Hepatocyte (in vitro differentiated cells): Measurements from ENCODE around the gene GPC4. TPM values are rescaled to one million over a fixed set of nuclear protein-coding genes. Genes with fewer than 3 reads are reported as not detected.

Experiments used
- DNase-seq: peaks from one replicate; pipeline ENCODE4 v3.0.0-alpha.2; 2016; ENCODE audit warnings: low spot score
- H2AFZ ChIP-seq: fragments of 200-600 bp; sonication (generic); 2 replicates; pipeline ENCODE4 v1.6.0; 2016; ENCODE audit warnings: antibody characterized with exemption, mild to moderate bottlenecking
- H3K27ac ChIP-seq: fragments of 200-600 bp; sonication (generic); 2 replicates; pipeline ENCODE4 v1.5.1; 2016; ENCODE audit warnings: mild to moderate bottlenecking
- H3K27me3 ChIP-seq: fragments of 200-600 bp; sonication (generic); 2 replicates; pipeline ENCODE4 v1.6.1; 2016
- H3K36me3 ChIP-seq: fragments of 200-600 bp; sonication (generic); replicated peaks from 2 replicates; pipeline ENCODE4 v1.5.1; 2016; ENCODE audit warnings: low read depth; ENCODE audit not compliant: insufficient read depth
- H3K4me1 ChIP-seq: fragments of 200-600 bp; sonication (generic); 2 replicates; pipeline ENCODE4 v1.5.1; 2016; ENCODE audit warnings: mild to moderate bottlenecking, moderate library complexity; ENCODE audit not compliant: insufficient read depth
- H3K4me2 ChIP-seq: fragments of 200-600 bp; sonication (generic); 2 replicates; pipeline ENCODE4 v1.6.0; 2016
- H3K4me3 ChIP-seq: fragments of 200-600 bp; sonication (generic); 2 replicates; pipeline ENCODE4 v1.5.1; 2016; ENCODE audit warnings: mild to moderate bottlenecking
- H3K79me2 ChIP-seq: fragments of 200-600 bp; sonication (generic); 2 replicates; pipeline ENCODE4 v1.6.0; 2017; ENCODE audit warnings: mild to moderate bottlenecking
- H3K9me2 ChIP-seq: fragments of 200-600 bp; sonication (generic); replicated peaks from 2 replicates; pipeline ENCODE4 v1.6.0; 2017; ENCODE audit warnings: mild to moderate bottlenecking; ENCODE audit not compliant: insufficient read depth
- H3K9me3 ChIP-seq: fragments of 200-600 bp; sonication (generic); 2 replicates; pipeline ENCODE4 v1.5.1; 2016; ENCODE audit warnings: low read depth, mild to moderate bottlenecking
- H4K20me1 ChIP-seq: fragments of 200-600 bp; sonication (generic); 2 replicates; pipeline ENCODE4 v1.6.0; 2016; ENCODE audit warnings: mild to moderate bottlenecking; ENCODE audit not compliant: insufficient read depth, poor library complexity, severe bottlenecking
- CTCF ChIP-seq: fragments of 200-600 bp; sonication (generic); IDR thresholded peaks from 2 replicates; pipeline ENCODE4 v1.5.1; 2016; ENCODE audit warnings: antibody characterized with exemption, mild to moderate bottlenecking; ENCODE audit not compliant: poor library complexity
- EZH2 ChIP-seq: fragments of 200-600 bp; sonication (generic); IDR thresholded peaks from 2 replicates; pipeline ENCODE4 v1.6.1; 2016; ENCODE audit warnings: antibody characterized with exemption, mild to moderate bottlenecking, borderline replicate concordance
- EZH2phosphoT487 ChIP-seq: fragments of 200-600 bp; sonication (generic); IDR thresholded peaks from one replicate; pipeline ENCODE4 v1.6.1; 2018; ENCODE audit warnings: antibody characterized with exemption, mild to moderate bottlenecking, low read depth, moderate library complexity; ENCODE audit not compliant: unreplicated experiment, severe bottlenecking
- WGBS: methylation state at CpG from one replicate; pipeline ENCODE4 v1.1.6; 2016; ENCODE audit warnings: low lambda C conversion rate; ENCODE audit errors: missing lambda C conversion rate; 5-methylcytosine and 5-hydroxymethylcytosine counted together
- polyA plus RNA-seq: library from polyadenylated mRNA; unstranded; fragments of >200 nt; fragmentation: Nextera tagmentation; extraction: Ambion mirVana; gene quantifications from 2 replicates; pipeline ENCODE4 v1.2.1, GENCODE V29; 2016
- total RNA-seq: library from RNA; depleted of rRNA; stranded (reverse); fragments of >200 nt; gene quantifications from 2 replicates; pipeline ENCODE4 v1.2.3, GENCODE V29; 2014

Gene GPC4
- total and polyA plus RNA-seq, 2 experiments from 2014 or later = 11.8 to 16.0 TPM

DNA sequence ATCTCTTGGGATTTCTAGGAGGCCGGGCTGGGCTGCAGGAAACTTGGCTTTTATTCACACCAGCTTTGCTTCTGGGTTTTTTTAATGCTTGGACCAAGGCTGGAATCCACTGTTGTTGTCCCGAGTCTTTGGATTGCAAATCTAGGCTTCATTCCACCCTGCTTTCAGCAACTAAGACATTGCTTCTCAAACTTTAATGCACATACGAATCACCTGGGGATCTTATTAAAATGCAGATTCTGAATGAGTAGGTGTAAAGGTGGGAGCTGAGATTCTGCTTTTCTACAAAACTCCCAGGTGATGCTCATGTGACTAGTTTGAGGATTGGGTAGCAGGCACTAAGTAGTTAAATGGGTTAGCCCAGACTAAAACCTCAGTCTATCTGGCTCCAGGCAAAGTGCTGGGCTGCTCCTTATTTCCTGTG, 39.2 kb upstream of the GPC4 start:
- TF ChIP-seq EZH2phosphoT487 = no peak
- no peak for TF ChIP-seq EZH2
- no peak for TF ChIP-seq CTCF
- Histone ChIP-seq H3K79me2 (no peaks in the 10 kb centered on the region), H3K27me3 (no peaks in the 10 kb centered on the region), H3K4me3 (no peak overlapping the region), H3K9me3 (no peaks in the 10 kb centered on the region), H3K36me3 (no peaks in the 10 kb centered on the region), H4K20me1 (no peaks in the 10 kb centered on the region), H3K27ac (no peak overlapping the region), H3K4me2 (no peak overlapping the region), H3K9me2 (no peaks in the 10 kb centered on the region), H3K4me1 (no peaks in the 10 kb centered on the region), H2AFZ (no peak overlapping the region)
- 76% methylated on average over 3 of the region's 3 CpGs for WGBS
- DNase-seq = no peak

DNA sequence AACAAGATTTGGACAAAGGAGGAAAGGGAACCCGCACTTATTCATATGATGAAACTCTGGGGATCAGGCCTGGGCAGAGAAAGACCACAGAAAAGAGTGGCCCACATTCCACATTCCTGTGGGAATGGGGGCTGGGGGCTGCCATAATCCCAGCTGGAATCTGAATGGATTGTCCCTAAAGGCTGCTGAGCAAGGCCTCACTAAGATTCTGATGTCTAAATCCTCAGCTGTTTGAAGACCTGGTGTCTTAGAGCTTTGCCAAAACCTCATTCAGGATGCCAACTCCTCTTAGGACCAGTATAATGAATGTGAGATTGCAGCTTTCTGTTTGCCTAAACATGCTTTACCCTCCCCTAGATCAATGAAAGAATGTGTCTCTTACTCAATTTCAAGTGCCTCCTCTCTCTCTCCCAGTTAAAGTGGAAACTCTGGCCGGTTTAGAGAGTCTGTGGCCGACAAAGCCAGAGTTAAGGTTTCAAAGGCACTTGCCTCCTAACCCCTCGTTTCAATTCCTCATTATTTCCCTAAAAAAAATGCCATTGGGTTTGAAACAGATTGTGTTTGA, 33.3 kb upstream of the GPC4 start:
- Histone ChIP-seq H3K4me2 (no peak overlapping the region), H3K9me3 (no peaks in the 10 kb centered on the region), H3K4me3 (no peak overlapping the region), H3K36me3 (no peaks in the 10 kb centered on the region), H3K4me1 (no peaks in the 10 kb centered on the region), H4K20me1 (no peaks in the 10 kb centered on the region), H2AFZ (no peak overlapping the region), H3K9me2 (no peaks in the 10 kb centered on the region), H3K27me3 (no peaks in the 10 kb centered on the region), H3K79me2 (no peaks in the 10 kb centered on the region), H3K27ac (no peak overlapping the region)
- no peak for DNase-seq
- 53% methylated on average over 4 of the region's 4 CpGs for WGBS
- TF ChIP-seq EZH2phosphoT487 (no peak), EZH2 (no peak), CTCF (no peak)

DNA sequence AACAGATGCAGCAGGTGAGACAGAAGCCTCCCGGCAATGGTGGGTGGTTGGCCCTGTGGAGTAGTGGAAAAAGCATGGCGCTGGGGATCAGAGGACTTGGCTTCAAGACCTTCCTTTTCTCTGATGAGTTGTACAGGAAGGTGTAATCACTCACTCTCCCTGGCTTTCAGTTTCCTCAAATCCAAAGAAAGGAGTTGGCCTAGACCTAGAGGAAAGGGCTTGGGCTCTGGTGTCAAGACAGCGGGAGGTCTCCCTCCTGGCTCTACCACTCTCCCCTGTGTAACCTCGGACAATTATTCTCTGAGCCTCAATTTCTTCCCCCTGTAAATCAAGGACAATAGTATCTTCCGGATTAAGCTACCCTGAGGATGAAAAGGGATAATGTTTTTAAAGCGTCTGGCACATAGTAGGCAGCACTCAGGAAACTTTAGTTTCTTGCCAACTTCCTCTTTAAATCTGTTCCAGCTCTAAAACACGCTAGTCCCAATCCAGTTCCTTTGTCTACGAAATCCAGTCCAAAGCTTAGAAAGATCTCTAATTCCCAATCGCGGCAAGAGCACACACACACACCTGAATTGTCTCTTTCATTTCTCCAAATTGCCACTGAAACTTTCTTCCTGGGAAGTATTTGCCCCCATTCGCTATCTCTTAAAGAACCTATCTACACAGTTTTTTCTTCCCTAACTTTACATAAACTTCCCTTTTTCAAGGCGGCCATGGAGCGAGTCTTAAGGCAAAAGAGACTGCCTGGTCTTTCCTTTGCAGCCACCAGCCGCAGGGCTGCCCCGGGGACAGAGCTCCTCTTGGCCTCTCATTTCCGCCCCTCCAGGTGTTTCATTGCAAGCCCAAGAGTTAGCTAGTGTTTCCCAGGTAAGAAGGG, 29.9 kb upstream of the GPC4 start:
- Histone ChIP-seq H3K4me3 (no peak overlapping the region), H3K27ac (peak overlapping the region; percentile 4), H3K27me3 (no peaks in the 10 kb centered on the region), H2AFZ (peak overlapping the region; percentile 52), H3K4me2 (peak overlapping the region; percentile 69), H4K20me1 (no peaks in the 10 kb centered on the region), H3K4me1 (no peaks in the 10 kb centered on the region), H3K9me2 (no peaks in the 10 kb centered on the region), H3K79me2 (no peaks in the 10 kb centered on the region), H3K36me3 (no peaks in the 10 kb centered on the region), H3K9me3 (no peaks in the 10 kb centered on the region)
- WGBS = 37% methylated on average over 16 of the region's 16 CpGs
- TF ChIP-seq EZH2phosphoT487 (no peak), CTCF (no peak), EZH2 (no peak)
- peak; percentile 14 for DNase-seq
